GM15510 (cell line): ENCODE data around the gene ADARB2.

ENCODE experiments used
- POLR2A ChIP-seq: IDR thresholded peaks from 3 replicates; pipeline ENCODE4 v1.6.1; 2011; ENCODE audit warnings: borderline replicate concordance; ENCODE audit not compliant: insufficient read length; ENCODE audit errors: extremely low read depth

ADARB2 gene

DNA sequence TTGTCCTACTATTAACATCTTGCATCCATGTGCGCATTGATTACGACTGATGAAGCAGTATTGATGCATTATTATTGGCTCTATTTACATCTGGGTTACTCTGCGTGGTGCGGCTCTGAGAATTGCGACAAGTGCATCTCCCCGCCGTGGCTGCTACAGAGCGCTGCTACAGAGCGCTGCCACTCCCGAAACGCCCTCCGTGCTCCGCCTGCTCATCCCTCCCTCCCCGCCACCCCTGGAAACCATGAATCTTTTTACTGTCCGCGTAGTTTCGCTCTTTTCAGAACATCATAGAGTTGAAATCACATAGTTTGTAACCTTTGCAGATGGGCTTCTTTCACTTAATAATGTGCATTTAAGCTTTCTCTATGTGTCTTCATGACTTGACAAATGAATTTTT, 74.1 kb downstream of the ADARB2 start:
- no peak for TF ChIP-seq POLR2A

DNA sequence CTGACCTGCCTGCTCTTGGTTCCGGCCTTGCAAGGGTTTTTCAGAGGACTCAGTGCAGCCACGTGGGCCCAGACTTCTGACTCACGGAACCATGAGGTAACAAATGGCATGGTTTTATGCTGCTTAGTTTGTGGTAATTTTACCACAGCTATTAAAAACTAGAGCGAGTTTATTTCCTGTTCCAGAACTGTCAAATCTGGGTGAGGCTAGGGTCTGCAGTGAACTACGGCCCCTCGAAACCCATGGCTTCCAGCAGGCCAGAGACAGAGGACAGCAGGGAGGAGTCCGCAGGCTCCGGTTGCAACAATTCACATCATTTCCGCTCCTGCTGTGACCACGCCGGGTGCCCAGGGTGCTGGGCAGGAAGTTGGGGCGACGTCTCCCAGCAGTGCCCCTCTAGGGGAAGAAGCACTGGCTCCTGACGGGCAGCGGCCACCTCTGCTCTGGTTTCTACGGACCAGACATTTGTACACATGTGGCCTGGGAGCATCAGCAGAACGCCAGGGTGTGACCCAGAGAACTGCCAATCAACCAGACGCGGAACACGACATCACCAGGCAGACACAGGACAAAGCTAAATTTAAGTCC, 74.8 kb downstream of the ADARB2 start:
- no peak for TF ChIP-seq POLR2A

DNA sequence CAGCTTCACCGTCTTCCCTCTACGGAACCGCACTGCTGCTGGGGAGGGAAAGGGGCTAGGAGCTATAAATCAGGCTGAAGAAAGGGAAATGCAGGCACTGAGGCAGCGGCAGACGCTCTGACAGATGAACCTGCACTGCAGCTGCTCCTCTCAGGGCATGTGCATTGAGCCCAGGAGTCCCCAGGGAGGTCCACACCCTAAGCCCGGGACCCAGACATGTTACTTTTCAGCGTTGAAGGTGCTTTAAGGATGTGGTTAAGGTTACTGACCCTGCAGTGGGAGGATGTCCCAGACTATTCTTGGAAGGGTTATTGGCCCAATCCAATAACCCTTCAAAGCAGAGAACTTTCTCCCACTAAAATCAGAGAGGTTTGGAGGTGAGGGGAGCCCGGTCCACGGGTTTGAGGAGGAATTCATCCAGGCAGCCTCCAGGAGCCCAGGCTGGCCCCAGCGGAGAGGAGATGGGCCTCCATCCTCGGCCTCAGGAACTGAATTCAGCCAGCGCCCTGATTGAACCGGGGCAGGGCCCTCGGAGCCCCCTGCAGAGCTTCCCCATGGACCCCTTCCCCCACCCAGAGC, 75.4 kb downstream of the ADARB2 start:
- no peak for TF ChIP-seq POLR2A

DNA sequence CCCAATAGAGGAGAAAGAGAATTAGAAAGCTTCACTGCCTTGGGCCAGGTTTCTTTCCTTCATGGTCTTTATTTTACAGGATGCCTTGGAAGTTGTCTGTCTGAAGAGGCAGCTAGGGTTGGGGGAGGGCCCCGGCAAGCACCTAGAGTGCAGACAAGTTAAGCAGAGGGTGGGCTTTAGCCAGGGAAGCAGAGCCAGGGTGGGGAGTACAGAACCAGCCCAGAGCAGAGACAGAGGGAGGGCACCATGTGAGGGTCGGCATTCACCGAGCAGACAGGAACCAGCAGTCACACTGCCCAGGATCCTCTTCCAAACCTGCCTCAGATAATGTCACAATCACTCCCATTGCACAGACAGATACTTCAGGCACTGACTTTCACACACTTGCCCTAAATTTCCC, 75.9 kb downstream of the ADARB2 start:
- TF ChIP-seq POLR2A, result no peak

DNA sequence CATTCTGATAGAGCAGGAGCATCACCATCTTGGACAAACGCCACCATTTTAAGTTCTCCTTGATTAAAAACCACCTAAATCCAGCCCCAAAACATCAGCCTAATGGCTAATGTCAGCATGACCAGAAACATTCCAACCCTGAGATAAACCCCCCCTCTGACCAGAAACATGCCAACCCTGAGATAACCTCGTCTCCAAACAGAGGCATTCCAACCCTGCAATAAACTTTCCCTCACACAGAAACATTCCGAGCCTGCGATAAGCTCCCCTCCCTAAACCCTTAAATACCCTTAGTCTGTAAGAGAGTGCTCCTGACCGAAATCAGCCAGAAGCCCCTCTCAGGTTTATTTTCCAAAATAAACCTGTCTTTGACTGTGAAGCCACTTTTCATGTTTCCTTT, 76.5 kb downstream of the ADARB2 start:
- TF ChIP-seq POLR2A, result no peak

DNA sequence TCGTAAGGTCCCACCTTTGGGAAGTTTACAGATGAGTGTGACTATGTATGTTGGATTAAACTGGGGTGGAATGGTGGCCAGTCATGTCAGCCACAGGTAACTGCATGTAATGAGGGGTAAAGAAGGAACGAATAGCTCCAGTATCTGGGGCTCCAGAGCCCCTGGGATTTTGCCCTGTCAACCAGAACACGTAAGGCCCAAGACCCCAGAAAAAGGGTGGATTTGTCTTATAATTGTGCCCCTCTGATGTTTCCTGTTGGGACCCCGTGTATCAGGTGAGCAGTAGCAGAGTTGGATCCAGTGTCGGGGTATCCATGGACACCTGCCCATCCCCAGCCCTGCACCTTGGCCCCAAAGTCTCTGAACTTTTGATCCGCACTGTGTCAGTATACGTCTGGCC, 76.9 kb downstream of the ADARB2 start:
- no peak for TF ChIP-seq POLR2A

DNA sequence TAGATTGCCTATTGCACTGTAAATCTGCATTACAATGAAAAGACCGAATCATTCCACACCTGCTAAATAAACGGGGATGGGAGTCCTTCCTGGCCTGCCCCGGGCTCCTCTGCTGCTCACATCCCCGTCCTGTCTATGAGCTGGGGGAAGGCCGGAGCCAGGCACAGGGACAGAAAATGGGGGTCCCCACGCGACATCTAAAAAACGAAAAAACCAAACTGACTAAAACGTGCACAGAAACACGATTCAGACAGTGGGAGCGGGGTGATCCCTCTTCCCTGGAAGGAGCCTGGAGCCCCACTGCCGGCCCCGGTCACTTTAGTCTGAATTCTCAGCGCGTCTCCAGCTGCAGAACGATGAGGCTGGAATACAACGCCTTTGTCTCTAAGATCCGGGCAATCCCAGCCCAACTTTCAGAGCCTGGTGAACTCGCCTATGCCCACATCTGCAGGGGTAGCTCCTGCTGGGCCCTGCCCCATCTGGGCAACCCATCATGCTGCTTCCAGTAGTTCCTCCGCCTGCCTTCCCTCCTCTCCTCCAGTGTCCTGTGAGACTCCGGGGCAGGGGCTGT, 78.0 kb downstream of the ADARB2 start:
- no peak for TF ChIP-seq POLR2A

DNA sequence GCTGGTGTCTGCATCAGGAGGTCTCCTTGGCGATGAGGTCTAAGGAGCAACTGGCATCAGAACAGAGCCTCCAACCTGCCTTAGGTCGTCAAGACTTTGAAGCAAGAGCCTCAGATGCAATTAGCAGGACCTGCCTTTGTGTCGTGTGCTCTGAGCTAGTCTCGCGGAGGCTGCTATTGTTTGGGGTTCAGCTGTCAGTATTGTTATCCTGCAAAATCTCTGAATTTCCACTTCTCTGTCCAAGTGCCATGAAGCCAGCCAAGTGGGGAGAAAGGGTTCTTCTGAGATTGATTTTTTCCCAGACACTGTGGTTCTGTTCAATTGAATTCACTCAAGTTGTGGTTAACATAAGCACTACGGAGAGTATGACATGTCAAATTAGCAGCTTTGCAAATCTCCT, 78.7 kb downstream of the ADARB2 start:
- no peak for TF ChIP-seq POLR2A

DNA sequence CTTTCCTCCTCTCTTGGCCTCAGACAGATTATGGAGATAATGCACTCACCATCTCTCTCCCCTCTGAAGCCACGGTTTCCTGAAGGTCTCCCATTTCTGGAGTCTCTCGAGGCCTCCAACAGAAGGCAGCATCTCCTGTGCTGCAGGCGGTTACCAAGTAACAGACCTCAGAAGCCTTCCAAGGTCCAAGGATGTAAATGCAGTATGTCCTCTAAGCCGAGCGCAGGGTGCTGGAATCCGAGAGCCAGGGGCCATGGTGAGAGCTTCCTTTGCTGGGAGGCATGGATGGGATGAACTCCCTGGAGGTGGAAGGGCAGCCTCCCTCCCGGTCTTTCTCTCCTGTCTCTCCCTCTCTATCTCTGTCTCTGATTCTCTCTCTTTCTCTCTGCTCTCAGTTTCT, 79.8 kb downstream of the ADARB2 start:
- TF ChIP-seq POLR2A, result no peak

DNA sequence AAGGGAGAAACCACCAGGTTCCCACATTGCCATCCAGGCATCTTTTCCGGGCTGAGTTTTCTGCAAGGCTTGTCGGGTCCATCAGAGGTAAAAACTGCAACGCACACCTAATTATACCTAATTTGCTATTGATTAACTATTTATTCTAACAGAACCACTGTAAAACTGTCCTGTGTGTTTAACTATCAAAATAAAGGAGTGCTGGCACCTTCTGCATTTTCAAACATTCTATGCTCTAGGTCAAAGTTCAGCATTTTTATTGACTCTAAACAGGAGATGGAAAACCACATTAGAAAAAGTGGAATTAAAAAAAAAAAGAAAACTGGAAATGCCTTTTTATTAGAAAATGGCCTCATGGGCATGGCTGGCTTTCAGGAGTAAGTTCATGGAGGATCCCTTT, 82.0 kb downstream of the ADARB2 start:
- TF ChIP-seq POLR2A, result no peak

DNA sequence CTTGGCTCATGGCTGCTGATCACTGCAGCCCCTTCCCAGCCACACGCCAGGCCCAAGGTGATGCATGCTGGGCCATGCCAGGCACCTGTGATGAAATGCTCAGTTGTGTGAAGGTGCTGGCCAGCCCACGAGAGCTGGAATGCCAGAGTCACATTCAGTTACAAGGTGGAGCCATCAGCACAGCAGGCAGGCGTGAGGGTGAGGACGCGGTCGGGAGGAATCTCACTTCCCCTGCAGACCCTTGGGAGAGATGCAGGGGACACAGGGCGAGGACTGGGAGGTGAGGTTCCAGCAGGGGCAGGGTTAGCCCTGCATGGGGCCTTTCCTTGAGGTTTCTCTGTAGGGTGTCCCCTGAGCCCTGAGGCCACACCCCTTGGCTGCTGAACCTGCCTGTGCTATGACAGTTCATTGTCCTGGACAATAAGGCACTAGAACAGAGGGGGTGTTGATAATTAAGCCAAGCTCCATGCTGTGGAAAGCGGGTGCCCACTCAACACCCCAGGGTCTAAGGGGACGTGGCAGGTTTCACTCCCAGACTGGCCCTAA, 82.4 kb downstream of the ADARB2 start:
- TF ChIP-seq POLR2A, result no peak

DNA sequence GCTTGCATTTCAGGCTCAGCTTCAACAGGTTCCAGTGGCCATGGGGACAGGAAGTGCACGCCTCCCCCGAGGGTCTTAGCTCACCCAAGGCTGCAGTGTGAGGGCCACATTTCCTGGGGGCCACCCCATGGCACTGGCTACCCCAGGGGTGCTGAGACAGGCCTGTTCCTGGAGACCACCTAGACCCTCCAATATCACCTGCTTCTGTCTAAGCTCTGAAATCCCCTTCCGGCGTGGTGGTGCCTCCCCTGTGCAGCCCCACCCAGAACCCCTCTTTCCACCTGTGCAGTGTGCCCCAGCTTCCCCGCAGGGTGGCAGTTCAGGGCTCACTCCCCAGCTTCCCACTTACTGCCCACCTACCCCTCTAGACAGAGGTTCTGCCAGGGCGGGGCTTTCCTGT, 83.1 kb downstream of the ADARB2 start:
- no peak for TF ChIP-seq POLR2A

DNA sequence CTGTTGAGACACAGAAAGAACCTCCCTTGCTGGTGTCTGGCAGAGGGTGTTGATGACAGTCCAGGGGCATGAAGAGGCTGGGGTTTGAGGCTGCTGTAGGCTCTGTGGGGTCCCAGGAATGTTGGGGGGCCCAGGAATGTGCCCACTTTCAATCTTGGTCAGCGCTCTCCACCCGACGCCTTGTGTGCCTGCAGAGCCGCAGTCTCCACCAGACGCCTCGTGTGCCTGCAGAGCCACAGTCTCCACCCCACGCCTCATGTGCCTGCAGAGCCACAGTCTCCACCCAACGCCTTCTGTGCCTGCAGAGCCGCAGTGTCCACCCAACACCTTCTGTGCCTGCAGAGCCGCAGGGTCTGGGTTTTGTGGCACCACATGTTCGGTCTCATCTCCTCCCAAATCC, 84.0 kb downstream of the ADARB2 start:
- TF ChIP-seq POLR2A, result no peak

DNA sequence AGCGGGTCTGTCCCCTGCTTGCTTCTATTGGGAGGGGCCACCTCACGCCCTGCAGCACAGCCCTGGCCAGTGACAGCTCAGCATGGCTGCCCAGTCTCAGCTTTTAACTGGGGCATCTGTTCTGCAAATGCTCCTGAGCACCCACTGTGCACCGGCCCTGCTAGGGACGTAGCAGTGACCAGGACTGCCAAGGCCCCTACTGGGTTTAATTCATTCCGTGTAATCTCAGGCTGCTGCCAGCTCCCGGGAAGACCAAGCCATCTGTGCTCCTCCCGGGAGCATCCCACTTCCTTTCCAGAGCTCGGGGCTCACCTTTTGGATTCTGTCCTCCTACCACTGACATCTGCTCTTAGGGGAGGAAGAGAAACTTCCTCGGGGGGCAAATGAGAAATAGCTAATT, 85.2 kb downstream of the ADARB2 start:
- TF ChIP-seq POLR2A, result no peak

DNA sequence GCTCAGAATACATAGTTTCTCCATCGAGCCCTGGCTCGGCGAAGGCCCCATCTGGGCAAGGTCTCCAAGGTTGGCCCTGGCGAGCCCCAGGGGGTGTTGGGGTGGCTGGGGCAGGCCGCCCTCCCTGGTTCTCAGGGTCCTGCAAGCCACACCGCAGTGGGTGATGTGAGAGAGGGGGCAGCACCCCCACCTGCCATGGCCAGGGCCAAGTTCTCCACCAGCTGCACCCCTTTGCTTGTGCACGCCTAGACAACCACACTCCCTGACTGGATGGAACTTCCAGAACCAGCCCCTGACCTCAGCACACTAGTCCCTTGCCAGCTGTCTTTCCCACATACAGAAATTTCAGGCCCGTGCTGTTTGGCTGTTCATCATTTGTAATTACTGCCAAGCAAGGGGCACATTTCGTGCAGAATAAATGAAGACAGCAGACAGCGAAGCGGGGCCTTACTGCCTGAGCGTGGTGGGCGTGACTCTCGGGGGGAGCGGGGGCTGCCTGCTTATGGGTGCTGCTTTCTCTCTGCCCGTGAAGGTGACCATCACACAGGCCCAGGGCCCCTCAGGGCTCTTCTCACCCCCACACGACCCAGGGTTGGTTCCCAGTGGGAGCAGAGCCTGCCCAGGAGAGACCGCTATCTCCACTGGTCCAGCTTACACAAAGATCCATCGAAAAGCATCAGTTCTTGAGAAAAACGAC, 85.9 kb downstream of the ADARB2 start:
- TF ChIP-seq POLR2A, result no peak
